ENCODE results near the gene FSTL4. TPM values are rescaled to one million over a fixed set of nuclear protein-coding genes. Genes with fewer than 3 reads are reported as not detected.

FSTL4 gene
- polyA plus RNA-seq, 1 donor (not counting 4 experiments of a cell fraction or from before 2014, with no cell fraction given) = 1.7 TPM

DNA sequence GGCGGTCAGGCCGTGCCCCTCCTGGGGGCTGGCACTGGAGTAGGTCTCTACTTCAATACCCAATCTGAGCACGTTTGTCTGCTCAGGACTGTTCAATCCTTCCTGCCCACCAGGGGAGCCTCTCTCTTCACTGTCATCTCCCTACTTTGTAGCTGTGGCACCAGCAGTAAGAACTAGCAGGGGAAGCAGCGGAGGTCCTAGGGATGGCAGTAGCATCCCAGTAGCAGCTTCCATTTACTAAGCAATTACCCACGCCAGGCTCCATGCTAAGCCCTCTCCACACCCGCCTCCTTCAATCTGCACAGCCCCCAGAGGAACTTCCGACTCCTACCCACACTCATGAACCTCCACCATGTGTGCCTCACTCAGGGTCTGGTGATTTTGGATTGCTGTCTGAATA is 31.7 kb downstream of the FSTL4 start:
- no peak for DNase-seq (ENCODE audit: low read depth, low spot score)
- H4K20me1 ChIP-seq (ENCODE audit: control insufficient read depth, extremely low read depth, insufficient read depth, low read length) = no peaks in the 10 kb centered on the region
- no peak overlapping the region for H3K27ac ChIP-seq (ENCODE audit: control insufficient read depth, insufficient read depth, low read length)
- dilution Hi-C loops (cut with MboI; ENCODE audit: extremely low pct_ligation_motif_present, low sequenced_read_pairs) = loop anchor here (25.0 kb wide), 1 partner anchor 207 kb away; no protein-coding TSS in a partner anchor
- no peak overlapping the region for H3K4me2 ChIP-seq (ENCODE audit: control insufficient read depth, extremely low read depth, insufficient read depth, low read depth, low read length)
- no peaks in the 10 kb centered on the region for H3K79me2 ChIP-seq (ENCODE audit: control insufficient read depth, insufficient read depth, low read length)
- FAIRE-seq = no peak
- no peak overlapping the region for H3K4me3 ChIP-seq (ENCODE audit: control insufficient read depth in 2 of 3, extremely low read depth in 1 of 3, insufficient read depth in 2 of 3, low read depth in 1 of 3, low read length in 3 of 3)
- no peak for TF ChIP-seq CTCF (optimal IDR thresholded peaks at IDR 0.05 in 1 of 3, IDR thresholded peaks at IDR 0.05 in 1 of 3, conservative IDR thresholded peaks at IDR 0.05 in 1 of 3; ENCODE audit: extremely low read depth in 1 of 3, insufficient read depth in 2 of 3, low read length in 3 of 3)
- no peak for TF ChIP-seq EZH2 (IDR thresholded peaks at IDR 0.05; ENCODE audit: low read length)
- no peaks in the 10 kb centered on the region for H3K36me3 ChIP-seq (ENCODE audit: control insufficient read depth in 2 of 2, extremely low read depth in 1 of 2, insufficient read depth in 2 of 2, low read length in 2 of 2)
- H3K27me3 ChIP-seq (ENCODE audit: control insufficient read depth, extremely low read depth, insufficient read depth, low read length) = peaks cover 4% of the 10 kb centered on the region
- H3K9me3 ChIP-seq (ENCODE audit: control insufficient read depth, low read depth, low read length) = no peaks in the 10 kb centered on the region
- H3K4me1 ChIP-seq (ENCODE audit: control insufficient read depth, extremely low read depth, insufficient read depth, low read length) = peaks cover 2% of the 10 kb centered on the region
- H3K9me1 ChIP-seq (ENCODE audit: control insufficient read depth, extremely low read depth, insufficient read depth, low read length) = no peaks in the 10 kb centered on the region
- H3K9ac ChIP-seq (ENCODE audit: control insufficient read depth, extremely low read depth, insufficient read depth, low read length) = no peak overlapping the region
- no peak overlapping the region for H2AFZ ChIP-seq (ENCODE audit: control insufficient read depth, low read length)

- H4K20me1 ChIP-seq (ENCODE audit: control insufficient read depth, extremely low read depth, insufficient read depth, low read length) = no peaks in the 10 kb centered on the region
- H3K9me3 ChIP-seq (ENCODE audit: control insufficient read depth, low read depth, low read length) = no peaks in the 10 kb centered on the region
- no peak overlapping the region for H3K9ac ChIP-seq (ENCODE audit: control insufficient read depth, extremely low read depth, insufficient read depth, low read length)
- DNase-seq (ENCODE audit: low read depth, low spot score) (no peak), FAIRE-seq (no peak)
- no peaks in the 10 kb centered on the region for H3K79me2 ChIP-seq (ENCODE audit: control insufficient read depth, insufficient read depth, low read length)
- no peaks in the 10 kb centered on the region for H3K9me1 ChIP-seq (ENCODE audit: control insufficient read depth, extremely low read depth, insufficient read depth, low read length)
- TF ChIP-seq CTCF (optimal IDR thresholded peaks at IDR 0.05 in 1 of 3, IDR thresholded peaks at IDR 0.05 in 1 of 3, conservative IDR thresholded peaks at IDR 0.05 in 1 of 3; ENCODE audit: extremely low read depth in 1 of 3, insufficient read depth in 2 of 3, low read length in 3 of 3) (no peak), EZH2 (IDR thresholded peaks at IDR 0.05; ENCODE audit: low read length) (no peak)
- no peak overlapping the region for H3K4me2 ChIP-seq (ENCODE audit: control insufficient read depth, extremely low read depth, insufficient read depth, low read depth, low read length)
- dilution Hi-C loops (cut with MboI; ENCODE audit: extremely low pct_ligation_motif_present, low sequenced_read_pairs) = loop anchor here (25.0 kb wide), 1 partner anchor 208 kb away; no protein-coding TSS in a partner anchor
- H3K36me3 ChIP-seq (ENCODE audit: control insufficient read depth in 2 of 2, extremely low read depth in 1 of 2, insufficient read depth in 2 of 2, low read length in 2 of 2) = no peaks in the 10 kb centered on the region
- H2AFZ ChIP-seq (ENCODE audit: control insufficient read depth, low read length) = no peak overlapping the region
- H3K27me3 ChIP-seq (ENCODE audit: control insufficient read depth, extremely low read depth, insufficient read depth, low read length) = peaks cover 7% of the 10 kb centered on the region
- H3K4me1 ChIP-seq (ENCODE audit: control insufficient read depth, extremely low read depth, insufficient read depth, low read length) = peaks cover 2% of the 10 kb centered on the region
- H3K4me3 ChIP-seq (ENCODE audit: control insufficient read depth in 2 of 3, extremely low read depth in 1 of 3, insufficient read depth in 2 of 3, low read depth in 1 of 3, low read length in 3 of 3) = no peak overlapping the region
- H3K27ac ChIP-seq (ENCODE audit: control insufficient read depth, insufficient read depth, low read length) = no peak overlapping the region
Observed at GRCh38 chr5:133579766-133580165, 32.6 kb downstream of the FSTL4 start.

All from keratinocyte (primary cell).